ENCODE data around the gene SLC66A2.
A peak's percentile ranks its signal among the peaks of the same experiment; 100 is the strongest.

SLC66A2 gene

DNA sequence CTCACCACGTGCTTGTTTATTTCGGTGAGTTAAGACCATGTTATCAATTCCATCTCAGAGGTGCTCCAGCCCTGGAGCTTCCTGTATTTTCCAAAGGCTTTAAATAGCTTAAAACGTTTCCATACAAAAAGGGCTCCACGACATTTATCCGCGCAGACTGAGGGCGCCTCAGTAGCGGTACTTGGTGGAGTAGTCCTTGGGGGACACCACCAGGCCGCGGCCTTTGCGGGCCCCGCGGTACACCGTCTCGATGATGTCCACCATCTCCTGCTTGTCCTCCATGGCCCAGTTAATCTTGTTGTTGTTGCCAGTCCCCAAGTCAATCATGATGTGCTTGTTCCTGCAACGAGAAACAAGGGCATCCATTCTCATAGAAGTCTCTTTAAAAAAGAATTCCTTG lies 22.1 kb upstream of the SLC66A2 start:
- POLR2A ChIA-PET, result no interaction called here
- H3K4me3 ChIP-seq (ENCODE audit: low read depth, low read length), result no peak overlapping the region
- no peak for DNase-seq (ENCODE audit: low read depth, low spot score)
- CTCF ChIA-PET, result interaction anchor here (1.4 to 1.8 kb wide), 2 partner anchors 10 to 14 kb away, joined by 3 to 7 read pairs; partner anchors contain the start of gene TXNL4A
- TF ChIP-seq, protein P1, sequence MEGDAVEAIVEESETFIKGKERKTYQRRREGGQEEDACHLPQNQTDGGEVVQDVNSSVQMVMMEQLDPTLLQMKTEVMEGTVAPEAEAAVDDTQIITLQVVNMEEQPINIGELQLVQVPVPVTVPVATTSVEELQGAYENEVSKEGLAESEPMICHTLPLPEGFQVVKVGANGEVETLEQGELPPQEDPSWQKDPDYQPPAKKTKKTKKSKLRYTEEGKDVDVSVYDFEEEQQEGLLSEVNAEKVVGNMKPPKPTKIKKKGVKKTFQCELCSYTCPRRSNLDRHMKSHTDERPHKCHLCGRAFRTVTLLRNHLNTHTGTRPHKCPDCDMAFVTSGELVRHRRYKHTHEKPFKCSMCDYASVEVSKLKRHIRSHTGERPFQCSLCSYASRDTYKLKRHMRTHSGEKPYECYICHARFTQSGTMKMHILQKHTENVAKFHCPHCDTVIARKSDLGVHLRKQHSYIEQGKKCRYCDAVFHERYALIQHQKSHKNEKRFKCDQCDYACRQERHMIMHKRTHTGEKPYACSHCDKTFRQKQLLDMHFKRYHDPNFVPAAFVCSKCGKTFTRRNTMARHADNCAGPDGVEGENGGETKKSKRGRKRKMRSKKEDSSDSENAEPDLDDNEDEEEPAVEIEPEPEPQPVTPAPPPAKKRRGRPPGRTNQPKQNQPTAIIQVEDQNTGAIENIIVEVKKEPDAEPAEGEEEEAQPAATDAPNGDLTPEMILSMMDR (IDR thresholded peaks at IDR 0.05; ENCODE audit: insufficient read depth, low read length, missing control alignments), result no peak

DNA sequence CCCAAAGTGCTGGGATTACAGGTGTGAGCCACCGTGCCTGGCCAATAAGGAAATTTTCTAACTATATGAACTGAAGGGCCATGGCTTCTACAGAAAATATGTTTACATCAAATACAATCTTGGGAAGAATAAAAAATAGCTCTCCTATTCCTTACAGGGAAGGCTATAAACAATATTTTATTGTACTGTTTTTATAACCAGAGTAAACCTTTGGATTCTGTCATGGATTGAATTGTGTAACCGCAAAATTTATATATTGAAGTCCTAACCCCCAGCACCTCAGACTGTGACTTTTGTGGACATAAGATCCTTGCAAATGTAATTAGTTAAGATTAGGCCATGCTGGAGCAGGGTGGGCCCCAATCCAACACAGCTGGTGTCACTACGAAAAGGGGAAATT lies 21.3 kb upstream of the SLC66A2 start:
- ChIA-PET CTCF (interaction anchor here (1.8 kb wide), 1 partner anchor 15 kb away, joined by 7 read pairs; the partner anchor contains the start of gene TXNL4A), POLR2A (no interaction called here)
- TF ChIP-seq, protein P1 (IDR thresholded peaks at IDR 0.05; ENCODE audit: insufficient read depth, low read length, missing control alignments), result no peak
- no peak overlapping the region for H3K4me3 ChIP-seq (ENCODE audit: low read depth, low read length)
- DNase-seq (ENCODE audit: low read depth, low spot score), result no peak

DNA sequence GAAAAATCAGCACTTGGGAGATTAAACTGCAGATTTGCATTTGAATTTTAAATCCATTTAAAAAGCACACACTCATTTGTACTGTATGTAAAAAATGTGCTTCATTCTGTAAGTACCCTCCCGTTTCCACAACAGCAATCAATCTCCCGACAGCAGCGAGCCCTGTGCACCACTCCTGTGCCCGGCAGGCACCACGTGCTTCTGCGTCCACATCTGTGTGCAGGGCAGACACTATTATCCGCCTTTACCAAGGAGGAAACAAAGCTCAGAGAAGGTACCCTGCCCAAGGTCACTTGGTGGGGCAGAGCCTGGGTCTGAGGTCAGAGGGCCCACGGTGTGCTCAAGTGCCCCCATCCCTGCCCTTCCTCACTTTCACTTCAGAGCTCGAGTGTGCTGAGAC lies 20.5 kb upstream of the SLC66A2 start:
- POLR2A ChIA-PET, result no interaction called here
- TF ChIP-seq, protein P1 (IDR thresholded peaks at IDR 0.05; ENCODE audit: insufficient read depth, low read length, missing control alignments), result no peak
- CTCF ChIA-PET, result interaction anchor here (1.8 kb wide), 1 partner anchor 16 kb away, joined by 7 read pairs; the partner anchor contains the start of gene TXNL4A
- H3K4me3 ChIP-seq (ENCODE audit: low read depth, low read length), result no peak overlapping the region
- no peak for DNase-seq (ENCODE audit: low read depth, low spot score)

DNA sequence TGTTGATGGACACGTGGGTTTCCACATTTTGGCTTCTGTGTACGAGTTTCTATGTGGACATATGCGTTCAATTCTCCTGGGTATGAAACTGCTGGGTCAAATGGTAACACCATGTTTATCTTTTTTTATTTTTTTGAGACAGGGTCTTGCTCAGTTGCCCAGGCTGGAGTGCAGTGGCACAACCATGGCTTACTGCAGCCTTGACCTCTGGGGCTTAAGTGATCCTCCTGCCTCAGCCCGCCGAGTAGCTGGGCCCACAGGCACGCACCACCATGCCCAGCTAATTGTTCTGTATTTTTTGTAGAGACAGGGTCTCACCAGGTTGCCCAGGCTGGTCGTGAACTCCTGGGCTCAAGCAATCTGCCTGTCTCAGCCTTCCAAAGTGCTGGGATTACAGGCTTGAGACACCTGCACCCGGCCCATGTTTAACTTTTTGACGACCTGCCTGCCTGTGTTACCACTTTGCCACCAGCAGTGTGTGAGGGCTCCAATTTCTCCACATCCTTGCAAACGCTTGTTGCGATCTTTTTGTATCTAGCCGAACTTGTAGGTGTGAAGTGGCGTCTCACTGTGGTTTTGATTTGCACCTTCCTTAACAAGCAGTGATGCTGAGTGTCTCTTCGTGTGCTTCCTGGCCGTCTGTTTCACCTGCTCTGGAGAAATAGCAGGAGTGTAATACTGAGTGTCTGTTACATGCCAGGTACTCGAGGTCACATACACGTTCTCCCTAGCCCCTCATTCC lies 19.9 kb upstream of the SLC66A2 start:
- TF ChIP-seq, protein P1 (IDR thresholded peaks at IDR 0.05; ENCODE audit: insufficient read depth, low read length, missing control alignments), result no peak
- CTCF ChIA-PET, result no interaction called here
- POLR2A ChIA-PET, result no interaction called here
- H3K4me3 ChIP-seq (ENCODE audit: low read depth, low read length), result no peak overlapping the region
- DNase-seq (ENCODE audit: low read depth, low spot score), result no peak

DNA sequence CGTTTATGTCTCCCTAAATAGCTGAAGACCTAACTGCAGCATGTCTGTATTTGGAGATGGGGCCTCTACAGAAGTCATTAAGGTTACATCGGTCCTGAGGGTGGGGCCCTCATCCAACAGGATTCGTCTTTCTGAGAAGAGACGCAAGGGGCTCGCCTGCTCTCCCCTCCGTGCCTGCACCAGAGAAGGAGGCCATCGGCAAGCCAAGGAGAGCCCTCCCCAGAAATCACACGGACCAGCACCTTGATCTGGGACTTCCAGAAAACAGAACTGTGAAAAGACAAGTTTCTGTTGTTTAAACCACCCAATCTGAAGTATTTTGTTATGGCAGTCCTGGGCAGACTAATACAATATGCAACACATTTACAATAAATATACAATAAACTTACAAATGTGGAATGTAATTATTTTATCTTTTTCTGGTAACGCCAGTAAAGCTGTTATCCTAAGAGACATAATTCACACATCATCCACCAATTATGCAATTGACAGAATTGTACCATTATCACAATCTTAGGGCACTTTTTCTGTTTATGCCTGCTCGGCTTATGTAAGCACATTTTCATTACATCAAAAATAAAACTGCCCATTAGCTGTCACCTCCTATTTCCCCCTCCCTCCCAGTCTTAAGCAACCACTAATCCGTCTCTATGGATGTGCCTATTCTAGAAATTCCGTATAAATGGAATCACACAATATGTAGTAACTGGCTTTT lies 19.1 kb upstream of the SLC66A2 start:
- DNase-seq (ENCODE audit: low read depth, low spot score), result no peak
- ChIA-PET CTCF (no interaction called here), POLR2A (no interaction called here)
- H3K4me3 ChIP-seq (ENCODE audit: low read depth, low read length), result no peak overlapping the region
- TF ChIP-seq, protein P1 (IDR thresholded peaks at IDR 0.05; ENCODE audit: insufficient read depth, low read length, missing control alignments), result no peak

DNA sequence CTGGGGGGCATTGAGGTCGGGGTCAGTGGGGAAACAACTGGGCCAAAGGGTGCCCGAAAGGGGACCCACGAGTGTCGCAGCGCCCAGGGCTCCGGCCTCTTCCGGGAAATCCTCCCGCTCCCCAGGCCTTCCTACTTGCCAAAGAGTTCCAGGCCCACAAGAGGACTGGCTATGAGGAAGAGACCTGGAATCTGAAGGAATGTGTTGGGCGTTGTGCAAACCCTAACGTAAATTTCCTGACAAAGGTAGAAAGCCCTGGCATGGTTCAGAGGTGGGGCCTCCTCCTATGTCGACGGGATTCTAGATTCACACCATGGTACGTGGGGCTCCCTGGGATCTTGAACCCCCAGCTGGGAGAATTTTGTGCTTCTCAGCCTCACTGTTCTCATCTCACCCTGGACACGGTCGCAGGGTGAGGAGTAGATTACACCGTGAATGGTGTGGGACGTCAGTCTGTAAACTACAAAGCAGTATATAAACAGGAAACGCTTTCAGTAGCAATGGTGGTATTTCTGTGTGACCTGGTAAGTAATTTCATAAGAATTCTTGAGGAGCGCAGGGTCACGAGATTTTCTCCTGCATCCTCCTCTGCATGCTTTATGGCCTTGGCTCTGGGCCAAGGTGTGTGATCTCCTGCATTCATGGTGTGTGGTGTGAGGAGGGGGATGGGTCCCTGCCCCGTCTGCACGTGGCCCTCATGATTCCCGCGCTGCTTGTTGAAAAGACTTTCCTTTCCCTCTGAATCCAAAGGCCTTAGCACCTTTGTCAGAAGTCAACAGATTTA lies 13.9 kb upstream of the SLC66A2 start:
- CTCF ChIA-PET, result no interaction called here
- DNase-seq (ENCODE audit: low read depth, low spot score), result no peak
- H3K4me3 ChIP-seq (ENCODE audit: low read depth, low read length), result peak overlapping the region; percentile 60
- POLR2A ChIA-PET, result no interaction called here
- TF ChIP-seq, protein P1 (IDR thresholded peaks at IDR 0.05; ENCODE audit: insufficient read depth, low read length, missing control alignments), result no peak
